Measurements from ENCODE around the gene USP12. TPM values are rescaled to one million over a fixed set of nuclear protein-coding genes. Genes with fewer than 3 reads are reported as not detected.
"Not testable (repeated sequence)": the region's sequence is repeated elsewhere in the genome, so short reads cannot be mapped to it uniquely, and the experiment has no call there.

Gene USP12
- total and polyA plus RNA-seq, 4 donors: 5.7 to 43.7 (median 11.9) TPM

- Histone ChIP-seq H3K4me1 (ENCODE audit: control insufficient read depth in 4 of 4, insufficient read depth in 4 of 4, low read length in 3 of 4) (peaks cover 5 to 36% (median 29%) of the 10 kb centered on the region in 4 donors), H3K27ac (ENCODE audit: low read depth in 1 of 2, low read length in 2 of 2) (no peak overlapping the region), H3K9ac (ENCODE audit: low read depth in 1 of 2, low read length in 2 of 2) (no peak overlapping the region), H3K4me3 (ENCODE audit: low read depth in 1 of 3, low read length in 3 of 3) (no peak overlapping the region), H3K9me3 (ENCODE audit: control insufficient read depth in 4 of 4, low read length in 3 of 4) (peaks cover 0 to 2% (median 0%) of the 10 kb centered on the region in 4 donors), H3K27me3 (ENCODE audit: control insufficient read depth in 4 of 4, insufficient read depth in 4 of 4, low read length in 3 of 4) (no peaks in the 10 kb centered on the region), H3K36me3 (ENCODE audit: control insufficient read depth in 4 of 4, insufficient read depth in 3 of 4, low read depth in 1 of 4, low read length in 3 of 4) (no peaks in the 10 kb centered on the region)
- DNase-seq (ENCODE audit: low spot score): no peak
- WGBS: 96% methylated on average over 23 of the region's 23 CpGs
- TF ChIP-seq SP1 (IDR thresholded peaks at IDR 0.05): no peak
- no peak for TF ChIP-seq MAX (IDR thresholded peaks at IDR 0.05)
- TF ChIP-seq TAF1 (conservative IDR thresholded peaks at IDR 0.05): no peak
- TF ChIP-seq, protein P1, sequence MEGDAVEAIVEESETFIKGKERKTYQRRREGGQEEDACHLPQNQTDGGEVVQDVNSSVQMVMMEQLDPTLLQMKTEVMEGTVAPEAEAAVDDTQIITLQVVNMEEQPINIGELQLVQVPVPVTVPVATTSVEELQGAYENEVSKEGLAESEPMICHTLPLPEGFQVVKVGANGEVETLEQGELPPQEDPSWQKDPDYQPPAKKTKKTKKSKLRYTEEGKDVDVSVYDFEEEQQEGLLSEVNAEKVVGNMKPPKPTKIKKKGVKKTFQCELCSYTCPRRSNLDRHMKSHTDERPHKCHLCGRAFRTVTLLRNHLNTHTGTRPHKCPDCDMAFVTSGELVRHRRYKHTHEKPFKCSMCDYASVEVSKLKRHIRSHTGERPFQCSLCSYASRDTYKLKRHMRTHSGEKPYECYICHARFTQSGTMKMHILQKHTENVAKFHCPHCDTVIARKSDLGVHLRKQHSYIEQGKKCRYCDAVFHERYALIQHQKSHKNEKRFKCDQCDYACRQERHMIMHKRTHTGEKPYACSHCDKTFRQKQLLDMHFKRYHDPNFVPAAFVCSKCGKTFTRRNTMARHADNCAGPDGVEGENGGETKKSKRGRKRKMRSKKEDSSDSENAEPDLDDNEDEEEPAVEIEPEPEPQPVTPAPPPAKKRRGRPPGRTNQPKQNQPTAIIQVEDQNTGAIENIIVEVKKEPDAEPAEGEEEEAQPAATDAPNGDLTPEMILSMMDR (IDR thresholded peaks at IDR 0.05; ENCODE audit: low read depth, low read length, missing input control): no peak
- no peak for TF ChIP-seq RXRA (IDR thresholded peaks at IDR 0.05)
- no peak for TF ChIP-seq GABPA (IDR thresholded peaks at IDR 0.05 in 1 of 2, conservative IDR thresholded peaks at IDR 0.05 in 1 of 2)
Measured at GRCh38 chr13:27125357-27126282, 46.0 kb downstream of the USP12 start.

DNA sequence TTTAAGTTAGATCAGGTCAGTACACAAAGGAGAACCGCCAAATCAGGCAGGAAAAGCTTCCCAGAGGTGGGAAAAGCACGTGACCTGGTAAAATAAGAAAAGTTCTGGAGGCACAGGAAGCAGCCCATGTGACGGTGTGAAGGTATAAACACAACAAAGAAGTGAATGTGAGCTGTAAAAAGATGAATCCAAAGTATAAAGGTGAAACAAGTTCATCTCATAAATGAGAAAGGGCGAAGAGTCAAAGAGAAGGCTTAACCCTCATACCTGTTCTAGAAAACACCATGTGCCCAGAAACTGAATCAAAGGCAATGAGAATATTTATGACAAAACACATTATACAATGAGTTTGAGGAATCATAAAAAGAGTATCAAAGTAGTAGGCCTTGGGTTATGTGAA is 47.0 kb downstream of the USP12 start:
- 90% methylated on average over 4 of the region's 4 CpGs for WGBS
- H3K36me3 ChIP-seq (ENCODE audit: control insufficient read depth in 4 of 4, insufficient read depth in 3 of 4, low read depth in 1 of 4, low read length in 3 of 4): no peaks in the 10 kb centered on the region
- H3K27me3 ChIP-seq (ENCODE audit: control insufficient read depth in 4 of 4, insufficient read depth in 4 of 4, low read length in 3 of 4): no peaks in the 10 kb centered on the region
- TF ChIP-seq GABPA (IDR thresholded peaks at IDR 0.05 in 1 of 2, conservative IDR thresholded peaks at IDR 0.05 in 1 of 2) (no peak), JUND (IDR thresholded peaks at IDR 0.05) (no peak), ZBTB33 (IDR thresholded peaks at IDR 0.05) (no peak), TAF1 (conservative IDR thresholded peaks at IDR 0.05) (no peak)
- no peak overlapping the region for H3K27ac ChIP-seq (ENCODE audit: low read depth in 1 of 2, low read length in 2 of 2)
- no peak overlapping the region for H3K9ac ChIP-seq (ENCODE audit: low read depth in 1 of 2, low read length in 2 of 2)
- H3K9me3 ChIP-seq (ENCODE audit: control insufficient read depth in 4 of 4, low read length in 3 of 4): peaks cover 0 to 2% (median 0%) of the 10 kb centered on the region in 4 donors
- peaks cover 4 to 31% (median 24%) of the 10 kb centered on the region in 4 donors for H3K4me1 ChIP-seq (ENCODE audit: control insufficient read depth in 4 of 4, insufficient read depth in 4 of 4, low read length in 3 of 4)
- H3K4me3 ChIP-seq (ENCODE audit: low read depth in 1 of 3, low read length in 3 of 3): no peak overlapping the region
- DNase-seq (ENCODE audit: low spot score): no peak

- not testable (repeated sequence) for H3K9me3 ChIP-seq (ENCODE audit: control insufficient read depth in 4 of 4, low read length in 3 of 4); H3K27ac ChIP-seq (ENCODE audit: low read depth in 1 of 2, low read length in 2 of 2); H3K27me3 ChIP-seq (ENCODE audit: control insufficient read depth in 4 of 4, insufficient read depth in 4 of 4, low read length in 3 of 4); H3K4me3 ChIP-seq (ENCODE audit: low read depth in 1 of 3, low read length in 3 of 3); H3K9ac ChIP-seq (ENCODE audit: low read depth in 1 of 2, low read length in 2 of 2); DNase-seq (ENCODE audit: low spot score); H3K36me3 ChIP-seq (ENCODE audit: control insufficient read depth in 4 of 4, insufficient read depth in 3 of 4, low read depth in 1 of 4, low read length in 3 of 4)
- peaks cover 4 to 25% (median 20%) of the 10 kb centered on the region in 4 donors for H3K4me1 ChIP-seq (ENCODE audit: control insufficient read depth in 4 of 4, insufficient read depth in 4 of 4, low read length in 3 of 4)
- WGBS: 97% methylated on average over 4 of the region's 4 CpGs
Measured at GRCh38 chr13:27123445-27123844, 48.2 kb downstream of the USP12 start.

All from liver (tissue), 9 donors.